Measurements from ENCODE around the gene NUDT2.

The NUDT2 gene

GRCh38 chr9:34310215-34310614, 19.2 kb upstream of the NUDT2 start:
- TF ChIP-seq CTCF (conservative IDR thresholded peaks at IDR 0.05; ENCODE audit: control insufficient read depth, insufficient read depth, low read depth, low read length) = no peak
- DNase-seq (ENCODE audit: low read depth) = no peak

GRCh38 chr9:34311499-34312185, 17.7 kb upstream of the NUDT2 start:
- TF ChIP-seq CTCF (conservative IDR thresholded peaks at IDR 0.05; ENCODE audit: control insufficient read depth, insufficient read depth, low read depth, low read length) = no peak
- H3K4me3 ChIP-seq (ENCODE audit: control insufficient read depth, low read depth, low read length) = no peak overlapping the region
- DNase-seq (ENCODE audit: low read depth) = no peak

More at GRCh38 chr9:34310215-34310614, 19.2 kb upstream of the NUDT2 start:
- H3K4me3 ChIP-seq (ENCODE audit: control insufficient read depth, low read depth, low read length) = no peak overlapping the region

- no peak for TF ChIP-seq CTCF (conservative IDR thresholded peaks at IDR 0.05; ENCODE audit: control insufficient read depth, insufficient read depth, low read depth, low read length)
These were observed 11.9 kb upstream of the NUDT2 start for GRCh38 chr9:34317436-34317835.

GRCh38 chr9:34318163-34318790, 11.1 kb upstream of the NUDT2 start:
- DNase-seq (ENCODE audit: low read depth) = no peak
- TF ChIP-seq CTCF (conservative IDR thresholded peaks at IDR 0.05; ENCODE audit: control insufficient read depth, insufficient read depth, low read depth, low read length) = no peak
- no peak overlapping the region for H3K4me3 ChIP-seq (ENCODE audit: control insufficient read depth, low read depth, low read length)

More at GRCh38 chr9:34317436-34317835, 11.9 kb upstream of the NUDT2 start:
- DNase-seq (ENCODE audit: low read depth) = no peak
- H3K4me3 ChIP-seq (ENCODE audit: control insufficient read depth, low read depth, low read length) = no peak overlapping the region

GRCh38 chr9:34321451-34321850, 7.9 kb upstream of the NUDT2 start:
- TF ChIP-seq CTCF (conservative IDR thresholded peaks at IDR 0.05; ENCODE audit: control insufficient read depth, insufficient read depth, low read depth, low read length) = no peak
- no peak for DNase-seq (ENCODE audit: low read depth)

GRCh38 chr9:34322899-34323591, 6.3 kb upstream of the NUDT2 start:
- no peak overlapping the region for H3K4me3 ChIP-seq (ENCODE audit: control insufficient read depth, low read depth, low read length)
- DNase-seq (ENCODE audit: low read depth) = no peak
- TF ChIP-seq CTCF (conservative IDR thresholded peaks at IDR 0.05; ENCODE audit: control insufficient read depth, insufficient read depth, low read depth, low read length) = no peak

More at GRCh38 chr9:34321451-34321850, 7.9 kb upstream of the NUDT2 start:
- H3K4me3 ChIP-seq (ENCODE audit: control insufficient read depth, low read depth, low read length) = no peak overlapping the region
